ENCODE measurements around the gene ASTN2.

GRCh38 chr9:117187498-117187897, 227.4 kb downstream of the ASTN2 start:
- TF ChIP-seq CTCF (IDR thresholded peaks at IDR 0.05) (no peak), POLR2A (IDR thresholded peaks at IDR 0.05) (no peak)

Data from right lobe of liver (tissue), 4 donors.